H1 (cell line): ENCODE results near the gene PDE1A. TPM values are rescaled to one million over a fixed set of nuclear protein-coding genes. Genes with fewer than 3 reads are reported as not detected.

Experiments used
- CTCF ChIA-PET: fragments of 300-600 bp; sonication (Branson Sonifier 250); formaldehyde crosslinking; loops from one replicate; lab custom pipeline; 2021; ENCODE audit not compliant: partially characterized antibody; lab: Charles Lee
- POLR2A ChIA-PET: fragments of 300-600 bp; sonication (Branson Sonifier 250); formaldehyde crosslinking; loops from one replicate; lab custom pipeline; 2021; ENCODE audit warnings: inconsistent platforms; ENCODE audit not compliant: partially characterized antibody; lab: Charles Lee
- DNase-seq, 2 experiments: peaks; one replicate each; pipeline versions ENCODE4 v3.0.0 to v3.0.0-alpha.2; 2010 to 2022; ENCODE audit warnings: low spot score in 2 of 2, low read depth in 1 of 2, mixed read lengths in 1 of 2
- FAIRE-seq: peaks from 2 replicates; lab custom pipeline; 2011; peaks lifted over from hg19 to GRCh38; lab: Jason Lieb, UNC
- H2AFZ ChIP-seq: 2 replicates; pipeline ENCODE4 v1.8.1; 2012; ENCODE audit warnings: low read length, inconsistent platforms
- H2AK5ac ChIP-seq: 2 replicates; pipeline ENCODE4 v1.6.1; 2013; ENCODE audit warnings: low read depth, low read length
- H2BK120ac ChIP-seq: replicated peaks from 2 replicates; pipeline ENCODE3; 2013; ENCODE audit warnings: low read depth, low read length, inconsistent platforms
- H2BK12ac ChIP-seq: 2 replicates; pipeline ENCODE4 v1.6.1; 2013; ENCODE audit warnings: low read depth, low read length
- H2BK15ac ChIP-seq: 2 replicates; pipeline ENCODE4 v1.6.1; 2013; ENCODE audit warnings: low read length
- H2BK20ac ChIP-seq: 2 replicates; pipeline ENCODE4 v1.6.1; 2013; ENCODE audit warnings: low read length
- H2BK5ac ChIP-seq: 2 replicates; pipeline ENCODE4 v1.6.1; 2013; ENCODE audit warnings: low read depth, low read length
- H3K14ac ChIP-seq: 2 replicates; pipeline ENCODE4 v1.6.1; 2013; ENCODE audit warnings: inconsistent platforms; ENCODE audit not compliant: insufficient read length
- H3K18ac ChIP-seq: 2 replicates; pipeline ENCODE4 v1.6.1; 2013; ENCODE audit warnings: low read length; ENCODE audit errors: extremely low read depth
- H3K23ac ChIP-seq: 2 replicates; pipeline ENCODE4 v1.6.1; 2013; ENCODE audit warnings: inconsistent platforms; ENCODE audit not compliant: insufficient read length
- H3K23me2 ChIP-seq: 2 replicates; pipeline ENCODE4 v1.6.1; 2013; ENCODE audit warnings: low read depth, low read length
- H3K27ac ChIP-seq: 2 replicates; pipeline ENCODE4 v1.6.1; 2011; ENCODE audit warnings: low read depth, low read length, inconsistent platforms
- H3K27me3 ChIP-seq, 4 experiments: replicated peaks in 1 of 4; 1 replicate in 1 of 4; 2 replicates in 3 of 4; pipeline versions ENCODE4 v1.6.1 to v1.8.1; 2011 to 2013; ENCODE audit warnings: low read length in 3 of 4, mild to moderate bottlenecking in 3 of 4, inconsistent platforms in 2 of 4, mixed read lengths in 2 of 4, moderate library complexity in 1 of 4; ENCODE audit not compliant: control insufficient read depth in 3 of 4, insufficient read depth in 3 of 4; ENCODE audit errors: extremely low read depth in 1 of 4
- H3K36me3 ChIP-seq, 4 experiments: 2 replicates each; pipeline versions ENCODE4 v1.6.1 to v1.8.1; 2011 to 2013; ENCODE audit warnings: mild to moderate bottlenecking in 4 of 4, low read length in 3 of 4, moderate library complexity in 2 of 4, control low read depth in 1 of 4, inconsistent platforms in 1 of 4; ENCODE audit not compliant: insufficient read depth in 4 of 4, control insufficient read depth in 2 of 4
- H3K4ac ChIP-seq: replicated peaks from 2 replicates; pipeline ENCODE3; 2013; ENCODE audit warnings: low read length, low read depth, mixed read lengths, inconsistent platforms; ENCODE audit not compliant: insufficient read length
- H3K4me1 ChIP-seq, 4 experiments: replicated peaks in 1 of 4; 1 replicate in 1 of 4; 2 replicates in 3 of 4; pipeline versions ENCODE4 v1.6.1 to v1.8.1; 2011 to 2013; ENCODE audit warnings: low read length in 3 of 4, inconsistent platforms in 2 of 4, mixed read lengths in 1 of 4; ENCODE audit not compliant: insufficient read depth in 4 of 4, control insufficient read depth in 3 of 4
- H3K4me2 ChIP-seq, 2 experiments: 2 replicates each; pipeline versions ENCODE4 v1.6.1 to v1.8.1; 2011 to 2013; ENCODE audit warnings: low read depth in 2 of 2, low read length in 2 of 2, control low read depth in 1 of 2, inconsistent platforms in 1 of 2, mild to moderate bottlenecking in 1 of 2; ENCODE audit not compliant: insufficient read depth in 1 of 2
- H3K4me3 ChIP-seq, 4 experiments: fragments of 200-600, 300-600 bp in 1 of 4; sonication (generic), shearing (Covaris generic), sonication (Bioruptor Twin) in 1 of 4; 2 replicates each; pipeline versions ENCODE4 v1.5.1 to v1.8.1; 2011 to 2016; ENCODE audit warnings: low read length in 4 of 4, low read depth in 3 of 4, control low read depth in 2 of 4, inconsistent platforms in 2 of 4, mild to moderate bottlenecking in 2 of 4, mixed read lengths in 1 of 4, moderate library complexity in 1 of 4; ENCODE audit not compliant: insufficient read depth in 2 of 4; ENCODE audit errors: extremely low read depth in 1 of 4
- H3K56ac ChIP-seq: replicated peaks from 2 replicates; pipeline ENCODE3; 2013; ENCODE audit warnings: low read depth, mild to moderate bottlenecking, mixed read lengths, low read length, inconsistent platforms; ENCODE audit not compliant: insufficient read length
- H3K79me1 ChIP-seq: 2 replicates; pipeline ENCODE4 v1.6.1; 2013; ENCODE audit warnings: low read depth, low read length, control low read depth
- H3K79me2 ChIP-seq, 2 experiments: 2 replicates each; pipeline versions ENCODE4 v1.6.1 to v1.8.1; 2012 to 2013; ENCODE audit warnings: low read length in 2 of 2, mild to moderate bottlenecking in 2 of 2, inconsistent platforms in 1 of 2; ENCODE audit not compliant: insufficient read depth in 2 of 2, control insufficient read depth in 1 of 2
- H3K9ac ChIP-seq, 4 experiments: replicated peaks in 1 of 4; 1 replicate in 1 of 4; 2 replicates in 3 of 4; pipeline versions ENCODE4 v1.6.1 to v1.8.1; 2011 to 2013; ENCODE audit warnings: low read depth in 3 of 4, low read length in 3 of 4, control low read depth in 2 of 4, mild to moderate bottlenecking in 2 of 4, moderate library complexity in 2 of 4, inconsistent platforms in 1 of 4; ENCODE audit errors: extremely low read depth in 1 of 4
- H3K9me3 ChIP-seq, 2 experiments: 2 replicates each; pipeline versions ENCODE4 v1.6.1 to v1.8.1; 2012 to 2013; ENCODE audit warnings: mild to moderate bottlenecking in 2 of 2, moderate library complexity in 2 of 2, control low read depth in 1 of 2, inconsistent platforms in 1 of 2, low read depth in 1 of 2, low read length in 1 of 2, mixed read lengths in 1 of 2; ENCODE audit not compliant: insufficient read depth in 2 of 2
- H4K20me1 ChIP-seq, 2 experiments: replicated peaks in 1 of 2; 2 replicates each; pipeline versions ENCODE3 to v1.8.1; 2011 to 2013; ENCODE audit warnings: inconsistent platforms in 2 of 2, low read length in 2 of 2, mild to moderate bottlenecking in 1 of 2; ENCODE audit not compliant: insufficient read depth in 2 of 2, control insufficient read depth in 1 of 2
- H4K5ac ChIP-seq: 2 replicates; pipeline ENCODE4 v1.6.1; 2013; ENCODE audit warnings: low read length, low read depth, mixed read lengths, inconsistent platforms; ENCODE audit not compliant: insufficient read length
- H4K8ac ChIP-seq: 2 replicates; pipeline ENCODE4 v1.8.0; 2013; ENCODE audit warnings: mild to moderate bottlenecking, moderate library complexity, low read length, inconsistent platforms; ENCODE audit not compliant: insufficient read depth; ENCODE audit errors: extremely low read depth
- H4K91ac ChIP-seq: replicated peaks from 2 replicates; pipeline ENCODE3; 2013; ENCODE audit warnings: low read length, mixed read lengths, inconsistent platforms; ENCODE audit not compliant: insufficient read length
- GTF2F1 ChIP-seq: IDR thresholded peaks from 2 replicates; pipeline ENCODE4 v1.6.1; 2012; ENCODE audit warnings: low read depth, low read length, improper control_type of control experiment, borderline replicate concordance
- KDM1A ChIP-seq: fragments of 200-600, 300-600 bp; sonication (generic); IDR thresholded peaks from 2 replicates; pipeline ENCODE4 v1.7.1; 2016; ENCODE audit warnings: mild to moderate bottlenecking, low read length, borderline replicate concordance
- KDM5A ChIP-seq: fragments of 200-600 bp; IDR thresholded peaks from 2 replicates; pipeline ENCODE4 v1.7.1; 2012; ENCODE audit warnings: mild to moderate bottlenecking, low read length, inconsistent platforms, mixed read lengths
- PHF8 ChIP-seq: fragments of 200-600 bp; sonication (generic); conservative IDR thresholded peaks from 2 replicates; pipeline ENCODE4 v1.7.1; 2012; ENCODE audit warnings: low read depth, mild to moderate bottlenecking, inconsistent platforms, low read length, moderate library complexity
- RAD21 ChIP-seq, 2 experiments: IDR thresholded peaks in 1 of 2; conservative IDR thresholded peaks in 1 of 2; 2 replicates each; pipeline ENCODE4 v1.6.1; 2011; ENCODE audit warnings: low read depth in 2 of 2, low read length in 2 of 2, improper control_type of control experiment in 1 of 2, inconsistent platforms in 1 of 2, mild to moderate bottlenecking in 1 of 2, moderate library complexity in 1 of 2
- SIX5 ChIP-seq: IDR thresholded peaks from 2 replicates; pipeline ENCODE4 v1.6.1; 2011; ENCODE audit warnings: mild to moderate bottlenecking, low read depth, low read length
- TAF1 ChIP-seq: IDR thresholded peaks from 2 replicates; pipeline ENCODE4 v1.6.1; 2011; ENCODE audit warnings: mild to moderate bottlenecking, low read depth, low read length
- WGBS, 2 experiments: shearing (Covaris generic) in 1 of 2; methylation state at CpG; one replicate each; pipeline versions ENCODE4 v1.1.6 to v1.1.7; 2013 to 2015; ENCODE audit warnings: low lambda C conversion rate in 2 of 2, mixed read lengths in 2 of 2, inconsistent platforms in 1 of 2, low coverage in 1 of 2, missing lambda C conversion rate in 1 of 2; ENCODE audit not compliant: insufficient replicate concordance in 2 of 2, insufficient coverage in 1 of 2, insufficient read length in 1 of 2; ENCODE audit errors: extremely low coverage in 1 of 2, missing lambda C conversion rate in 1 of 2; 5-methylcytosine and 5-hydroxymethylcytosine counted together
- polyA plus RNA-seq, 7 experiments: library from polyadenylated mRNA; depleted of rRNA in 3 of 7; stranded (reverse) in 5 of 7; unstranded in 2 of 7; fragments of >200 nt in 5 of 7; fragments of 200-250 nt in 2 of 7; gene quantifications; 1 replicate in 5 of 7; 2 replicates in 1 of 7; 4 replicates in 1 of 7; pipeline versions ENCODE4 v1.2.1 to v1.2.3, GENCODE V29; 2011 to 2013; ENCODE audit warnings: missing spikeins in 2 of 7, mixed read lengths in 2 of 7
- total RNA-seq: library from RNA; stranded (reverse); fragmentation: NEBNext Ultra II Directional; extraction: Animal tissue kit (Norgen Biotek cat#: 25700); gene quantifications from 2 replicates; pipeline ENCODE4 v1.2.1, GENCODE V29; 2021

PDE1A gene
- total and polyA plus RNA-seq, 2 of the 8 experiments (the other 6 are each of a cell fraction or from before 2014, with no cell fraction given) = 0.34 TPM; not detected in 1

GRCh38 chr2:182360663-182361260 lies 66.1 kb downstream of the PDE1A start:
- Histone ChIP-seq H3K79me1 (no peaks in the 10 kb centered on the region), H3K4me1 (no peaks in the 10 kb centered on the region), H3K36me3 (no peaks in the 10 kb centered on the region), H3K4me3 (no peak overlapping the region), H2AK5ac (no peak overlapping the region), H4K5ac (no peak overlapping the region), H4K91ac (no peak overlapping the region), H3K79me2 (no peaks in the 10 kb centered on the region), H2AFZ (no peak overlapping the region), H4K8ac (no peak overlapping the region), H3K4me2 (no peak overlapping the region), H2BK12ac (no peak overlapping the region), H4K20me1 (no peaks in the 10 kb centered on the region), H2BK15ac (no peak overlapping the region), H2BK20ac (no peak overlapping the region), H3K27me3 (peaks cover 0 to 1% (median 0%) of the 10 kb centered on the region in 4 experiments; a peak in 1 of 7 replicates), H2BK120ac (no peak overlapping the region), H3K23ac (no peak overlapping the region), H3K14ac (no peak overlapping the region), H3K23me2 (no peaks in the 10 kb centered on the region), H3K27ac (no peak overlapping the region), H2BK5ac (no peak overlapping the region), H3K9ac (no peak overlapping the region), H3K18ac (no peak overlapping the region), H3K4ac (no peak overlapping the region), H3K9me3 (no peaks in the 10 kb centered on the region), H3K56ac (no peak overlapping the region)
- no peak for FAIRE-seq
- 95% methylated on average over 2 of the region's 2 CpGs; no CpG with 5 or more reads in 1 of the 2 experiments for WGBS, 2 experiments
- ChIA-PET CTCF (no interaction called here), POLR2A (no interaction called here)
- no peak for DNase-seq
- TF ChIP-seq GTF2F1 (no peak), SIX5 (no peak), TAF1 (no peak), KDM5A (no peak), KDM1A (no peak), PHF8 (no peak), RAD21 (IDR thresholded peaks at IDR 0.05 in 1 of 2, conservative IDR thresholded peaks at IDR 0.05 in 1 of 2; ENCODE audit: low read depth in 2 of 2, low read length in 2 of 2) (no peak)
